GM18517 (cell line): ENCODE data around the gene PLPPR3.

ENCODE experiments used
- ATAC-seq: cut with Tn5 transposase; IDR thresholded peaks from one replicate; pipeline ENCODE4 v1.9.1; 2021; ENCODE audit warnings: mild to moderate bottlenecking, moderate library complexity; ENCODE audit not compliant: unreplicated experiment

PLPPR3 gene

DNA sequence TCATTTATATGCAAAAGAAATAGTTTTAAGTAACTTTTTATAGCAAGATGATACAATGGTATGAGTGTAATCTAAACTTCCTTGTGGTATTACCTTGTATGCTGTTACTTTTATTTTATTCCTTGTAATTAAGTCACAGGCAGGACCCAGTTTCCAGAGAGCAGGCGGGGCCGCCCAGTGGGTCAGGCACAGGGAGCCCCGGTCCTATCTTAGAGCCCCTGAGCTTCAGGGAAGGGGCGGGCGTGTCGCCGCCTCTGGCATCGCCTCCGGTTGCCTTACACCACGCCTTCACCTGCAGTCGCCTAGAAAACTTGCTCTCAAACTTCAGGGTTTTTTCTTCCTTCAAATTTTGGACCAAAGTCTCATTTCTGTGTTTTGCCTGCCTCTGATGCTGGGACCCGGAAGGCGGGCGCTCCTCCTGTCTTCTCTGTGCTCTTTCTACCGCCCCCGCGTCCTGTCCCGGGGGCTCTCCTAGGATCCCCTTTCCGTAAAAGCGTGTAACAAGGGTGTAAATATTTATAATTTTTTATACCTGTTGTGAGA is 10.2 kb downstream of the PLPPR3 start:
- no peak for ATAC-seq

DNA sequence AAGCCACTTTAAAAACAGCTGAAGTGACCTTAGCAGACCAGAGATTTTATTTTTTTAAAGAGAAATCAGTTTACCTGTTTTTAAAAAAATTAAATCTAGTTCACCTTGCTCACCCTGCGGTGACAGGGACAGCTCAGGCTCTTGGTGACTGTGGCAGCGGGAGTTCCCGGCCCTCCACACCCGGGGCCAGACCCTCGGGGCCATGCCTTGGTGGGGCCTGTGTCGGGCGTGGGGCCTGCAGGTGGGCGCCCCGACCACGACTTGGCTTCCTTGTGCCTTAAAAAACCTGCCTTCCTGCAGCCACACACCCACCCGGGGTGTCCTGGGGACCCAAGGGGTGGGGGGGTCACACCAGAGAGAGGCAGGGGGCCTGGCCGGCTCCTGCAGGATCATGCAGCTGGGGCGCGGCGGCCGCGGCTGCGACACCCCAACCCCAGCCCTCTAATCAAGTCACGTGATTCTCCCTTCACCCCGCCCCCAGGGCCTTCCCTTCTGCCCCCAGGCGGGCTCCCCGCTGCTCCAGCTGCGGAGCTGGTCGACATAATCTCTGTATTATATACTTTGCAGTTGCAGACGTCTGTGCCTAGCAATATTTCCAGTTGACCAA is 10.8 kb downstream of the PLPPR3 start:
- no peak for ATAC-seq

DNA sequence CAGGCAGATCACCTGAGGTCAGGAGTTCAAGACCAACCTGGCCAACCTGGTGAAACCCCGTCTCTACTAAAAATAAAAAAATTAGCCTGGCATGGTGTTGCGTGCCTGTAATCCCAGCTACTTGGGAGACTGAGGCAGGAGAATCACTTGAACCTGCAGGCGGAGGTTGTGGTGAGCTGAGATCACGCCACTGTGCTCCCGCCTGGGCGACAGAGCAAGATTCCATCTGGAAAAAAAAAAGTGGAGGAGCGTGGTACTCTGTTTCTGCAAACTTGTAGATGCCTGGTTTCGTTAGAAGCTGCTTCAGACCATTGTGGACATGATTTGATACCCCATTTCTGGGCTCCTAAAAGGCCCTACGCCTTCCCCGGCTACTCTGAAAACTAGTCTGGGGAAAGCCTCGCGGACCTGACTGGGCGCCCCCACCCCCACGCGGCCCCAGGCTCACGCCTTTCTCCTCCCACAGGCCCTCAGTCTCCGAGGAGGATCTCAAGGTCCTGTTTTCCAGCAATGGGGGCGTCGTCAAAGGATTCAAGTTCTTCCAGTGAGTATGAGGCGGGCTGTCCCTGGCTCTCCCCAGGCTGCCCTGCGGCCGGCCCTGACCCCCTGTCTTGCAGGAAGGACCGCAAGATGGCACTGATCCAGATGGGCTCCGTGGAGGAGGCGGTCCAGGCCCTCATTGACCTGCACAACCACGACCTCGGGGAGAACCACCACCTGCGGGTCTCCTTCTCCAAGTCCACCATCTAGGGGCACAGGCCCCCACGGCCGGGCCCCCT is 11.5 kb downstream of the PLPPR3 start:
- ATAC-seq = no peak

DNA sequence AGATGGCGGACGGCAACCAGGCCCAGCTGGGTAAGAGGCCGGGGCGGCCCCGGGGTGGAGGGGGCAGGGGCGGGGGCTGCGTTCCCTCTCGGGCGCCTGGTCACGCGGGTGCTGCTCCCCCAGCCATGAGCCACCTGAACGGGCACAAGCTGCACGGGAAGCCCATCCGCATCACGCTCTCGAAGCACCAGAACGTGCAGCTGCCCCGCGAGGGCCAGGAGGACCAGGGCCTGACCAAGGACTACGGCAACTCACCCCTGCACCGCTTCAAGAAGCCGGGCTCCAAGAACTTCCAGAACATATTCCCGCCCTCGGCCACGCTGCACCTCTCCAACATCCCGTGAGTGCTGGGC is 13.4 kb downstream of the PLPPR3 start:
- no peak for ATAC-seq

DNA sequence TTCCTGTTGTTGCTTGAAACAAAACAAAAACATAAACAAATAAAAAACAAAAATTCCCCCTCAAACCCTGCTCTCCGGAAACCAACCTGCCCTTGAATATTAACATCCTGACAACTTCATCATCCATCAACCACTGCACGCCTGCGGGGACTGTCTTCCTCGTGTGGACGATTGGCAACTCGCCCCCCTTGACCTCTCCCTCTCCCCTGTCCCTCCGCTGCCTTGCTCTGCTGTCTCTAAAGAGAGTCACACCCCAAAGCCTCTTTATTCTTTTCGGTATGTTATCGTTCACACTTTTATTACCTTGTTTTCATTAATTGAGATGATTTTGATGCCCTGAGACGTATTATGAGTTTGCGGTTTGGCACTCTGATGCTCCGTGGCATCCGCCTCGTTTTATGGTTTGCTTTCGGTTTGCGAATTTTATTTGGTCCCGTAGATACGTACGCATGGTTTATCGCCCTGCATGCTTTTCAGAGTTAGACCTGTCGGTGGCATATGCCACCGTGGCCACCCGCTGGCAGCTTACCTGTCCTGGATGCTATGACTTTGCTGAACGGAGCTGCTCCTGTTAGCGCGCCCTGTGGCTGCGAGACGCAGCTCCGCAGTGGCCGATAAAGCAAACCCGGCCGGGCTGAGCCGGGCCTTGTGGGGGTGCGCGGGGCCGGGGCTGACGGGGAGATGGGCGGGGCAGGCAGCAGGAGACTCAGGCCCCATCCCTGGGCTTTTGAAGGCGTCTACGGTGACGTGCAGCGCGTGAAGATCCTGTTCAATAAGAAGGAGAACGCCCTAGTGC is 13.9 kb downstream of the PLPPR3 start:
- no peak for ATAC-seq

DNA sequence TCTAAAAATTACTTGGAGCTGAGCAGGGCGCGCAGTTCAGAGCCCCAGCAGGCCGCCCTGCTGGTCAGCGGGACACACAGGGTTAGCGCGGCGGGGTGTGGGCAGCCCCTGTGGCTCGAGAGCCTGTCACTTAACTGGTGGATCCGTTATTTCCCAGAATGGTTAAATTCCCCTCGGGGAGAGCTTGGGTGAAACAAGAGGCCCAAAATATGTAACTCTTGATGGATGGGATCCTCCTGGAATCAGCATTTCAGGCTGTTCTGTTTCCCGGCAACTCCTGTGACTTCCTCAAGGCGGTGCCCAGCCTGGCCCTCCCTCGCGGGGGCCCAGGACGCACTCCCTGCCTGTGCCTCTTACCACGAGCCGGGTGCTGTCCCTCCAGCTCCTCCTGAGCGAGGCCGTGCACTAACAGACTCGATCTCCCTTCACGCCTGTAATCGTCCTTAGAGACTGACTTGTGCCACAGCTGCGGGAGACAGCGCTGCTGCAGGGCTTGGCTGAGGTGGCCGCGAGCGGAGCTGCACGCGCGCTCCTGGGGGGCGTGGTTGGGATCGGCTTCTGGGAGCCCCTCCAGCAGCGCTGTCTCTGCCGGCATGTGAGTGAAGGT is 14.8 kb downstream of the PLPPR3 start:
- ATAC-seq = no peak

DNA sequence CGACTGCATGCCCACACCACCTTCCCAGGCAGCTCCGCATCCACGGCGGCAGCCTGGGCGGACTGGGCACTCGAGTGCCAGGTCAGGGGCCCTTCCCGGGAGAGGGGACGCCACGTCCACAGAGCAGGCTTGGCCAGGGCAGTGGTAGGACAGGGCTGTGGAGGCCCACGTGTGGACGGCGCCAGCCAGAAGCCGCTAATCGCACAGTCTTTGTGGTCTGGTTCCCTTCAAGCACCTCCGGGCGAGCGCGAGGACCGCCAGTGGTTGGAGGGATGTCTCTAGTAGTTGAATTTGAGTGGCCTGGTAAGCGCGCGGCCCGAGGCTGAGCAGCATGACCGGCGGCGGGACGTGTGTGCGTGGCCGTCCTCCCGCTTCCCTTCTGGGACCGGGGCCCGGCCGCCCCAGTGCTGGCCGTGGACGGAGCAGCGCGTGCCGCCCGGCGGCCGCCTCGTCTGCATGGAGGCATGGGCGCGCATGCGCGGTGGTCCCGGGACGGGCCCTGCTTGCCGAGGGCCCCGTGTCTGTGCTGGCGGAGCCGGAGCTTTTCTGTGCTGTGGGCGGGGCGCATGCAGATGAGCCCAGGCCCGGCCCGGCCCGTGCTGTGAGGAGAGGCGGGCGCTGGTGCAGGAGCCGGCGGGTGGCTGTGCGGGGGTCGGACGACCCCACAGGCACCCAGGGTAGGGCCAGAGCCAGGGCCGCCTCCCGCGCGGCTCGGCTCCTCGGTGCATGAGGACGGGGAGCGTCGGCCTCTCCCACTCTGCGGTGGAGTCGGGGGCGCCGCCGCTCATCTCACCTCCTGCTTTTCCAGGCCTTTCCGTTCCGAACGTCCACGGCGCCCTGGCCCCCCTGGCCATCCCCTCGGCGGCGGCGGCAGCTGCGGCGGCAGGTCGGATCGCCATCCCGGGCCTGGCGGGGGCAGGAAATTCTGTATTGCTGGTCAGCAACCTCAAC is 15.9 kb downstream of the PLPPR3 start:
- ATAC-seq = no peak

DNA sequence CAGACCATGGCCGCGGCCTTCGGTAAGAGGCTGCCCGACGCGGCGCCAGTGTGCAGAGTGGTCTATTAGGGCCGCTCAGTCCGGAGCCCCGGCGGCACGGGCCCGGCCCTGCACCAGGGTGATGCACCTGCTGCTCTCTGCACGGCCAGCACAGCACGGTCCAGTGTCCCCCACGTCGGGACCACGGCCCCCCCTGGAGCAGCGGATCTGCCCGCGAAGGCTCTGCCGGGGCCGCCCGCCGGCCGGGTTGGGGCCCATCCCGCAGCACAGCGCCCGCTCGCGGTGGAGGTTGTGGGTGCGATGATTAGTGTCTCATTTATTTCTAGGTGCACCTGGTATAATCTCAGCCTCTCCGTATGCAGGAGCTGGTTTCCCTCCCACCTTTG is 16.6 kb downstream of the PLPPR3 start:
- ATAC-seq = no peak

DNA sequence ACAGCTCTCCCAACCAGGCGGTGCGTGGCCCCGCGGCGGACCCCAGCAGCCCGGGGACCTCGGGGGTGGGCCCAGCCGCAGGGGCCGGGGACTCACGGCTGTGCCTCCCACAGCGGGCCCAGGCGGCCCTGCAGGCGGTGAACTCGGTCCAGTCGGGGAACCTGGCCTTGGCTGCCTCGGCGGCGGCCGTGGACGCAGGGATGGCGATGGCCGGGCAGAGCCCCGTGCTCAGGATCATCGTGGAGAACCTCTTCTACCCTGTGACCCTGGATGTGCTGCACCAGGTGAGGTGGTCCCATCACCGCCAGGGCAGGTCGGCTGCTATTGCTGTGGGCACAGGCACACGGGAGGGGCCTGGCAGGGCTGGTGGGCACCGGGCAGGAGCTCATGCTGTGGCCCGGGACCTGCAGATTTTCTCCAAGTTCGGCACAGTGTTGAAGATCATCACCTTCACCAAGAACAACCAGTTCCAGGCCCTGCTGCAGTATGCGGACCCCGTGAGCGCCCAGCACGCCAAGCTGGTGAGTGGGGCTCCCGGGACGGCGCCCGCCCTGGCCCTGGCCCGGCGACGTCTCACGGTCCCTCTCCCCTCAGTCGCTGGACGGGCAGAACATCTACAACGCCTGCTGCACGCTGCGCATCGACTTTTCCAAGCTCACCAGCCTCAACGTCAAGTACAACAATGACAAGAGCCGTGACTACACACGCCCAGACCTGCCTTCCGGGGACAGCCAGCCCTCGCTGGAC is 17.2 kb downstream of the PLPPR3 start:
- ATAC-seq = no peak

DNA sequence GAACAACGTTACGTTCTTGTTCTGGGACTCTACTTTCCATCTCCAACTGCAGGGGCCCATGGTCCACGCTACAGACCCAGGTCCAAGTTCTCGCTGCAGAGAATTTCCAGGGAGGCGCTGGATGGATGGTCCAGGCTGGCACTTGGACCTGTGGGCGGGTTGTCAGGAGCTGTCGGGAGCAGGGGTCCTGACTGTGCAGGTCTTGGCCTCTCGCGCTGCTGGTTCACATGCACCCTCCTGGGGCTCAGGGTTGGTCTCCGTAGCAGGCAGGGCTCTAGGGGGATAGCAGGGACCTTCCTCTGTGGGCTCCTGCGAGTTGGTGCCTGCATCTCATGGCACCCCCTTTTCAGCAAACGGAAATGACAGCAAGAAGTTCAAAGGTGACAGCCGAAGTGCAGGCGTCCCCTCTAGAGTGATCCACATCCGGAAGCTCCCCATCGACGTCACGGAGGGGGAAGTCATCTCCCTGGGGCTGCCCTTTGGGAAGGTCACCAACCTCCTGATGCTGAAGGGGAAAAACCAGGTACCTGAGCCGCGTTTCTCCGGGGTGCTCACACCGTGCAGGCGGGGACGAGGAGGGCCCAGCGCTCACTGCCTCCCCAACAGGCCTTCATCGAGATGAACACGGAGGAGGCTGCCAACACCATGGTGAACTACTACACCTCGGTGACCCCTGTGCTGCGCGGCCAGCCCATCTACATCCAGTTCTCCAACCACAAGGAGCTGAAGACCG is 17.9 kb downstream of the PLPPR3 start:
- no peak for ATAC-seq

DNA sequence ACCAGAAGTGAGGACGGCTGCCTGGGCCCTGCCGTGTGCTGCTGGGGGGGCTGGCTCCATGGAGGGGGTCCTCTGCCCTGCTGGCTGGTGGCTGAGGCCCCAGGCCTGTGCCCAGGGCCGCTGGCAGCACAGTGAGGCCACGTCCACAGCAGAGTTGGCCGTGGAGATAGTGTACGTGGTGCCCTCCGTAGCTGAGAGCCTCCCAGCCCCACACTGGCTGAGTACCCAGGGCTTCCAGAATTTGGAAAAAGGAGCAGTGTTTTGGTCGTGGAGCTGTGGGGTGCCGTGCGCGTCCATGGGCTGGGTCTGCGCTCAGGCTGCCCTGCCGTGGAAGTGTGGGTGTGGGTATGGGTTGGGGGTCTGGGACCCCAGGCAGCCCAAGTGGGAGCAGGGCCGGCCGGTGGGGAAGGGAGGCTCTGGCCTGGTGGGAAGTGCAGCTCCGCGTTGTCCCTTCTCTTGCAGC is 18.6 kb downstream of the PLPPR3 start:
- ATAC-seq = no peak

DNA sequence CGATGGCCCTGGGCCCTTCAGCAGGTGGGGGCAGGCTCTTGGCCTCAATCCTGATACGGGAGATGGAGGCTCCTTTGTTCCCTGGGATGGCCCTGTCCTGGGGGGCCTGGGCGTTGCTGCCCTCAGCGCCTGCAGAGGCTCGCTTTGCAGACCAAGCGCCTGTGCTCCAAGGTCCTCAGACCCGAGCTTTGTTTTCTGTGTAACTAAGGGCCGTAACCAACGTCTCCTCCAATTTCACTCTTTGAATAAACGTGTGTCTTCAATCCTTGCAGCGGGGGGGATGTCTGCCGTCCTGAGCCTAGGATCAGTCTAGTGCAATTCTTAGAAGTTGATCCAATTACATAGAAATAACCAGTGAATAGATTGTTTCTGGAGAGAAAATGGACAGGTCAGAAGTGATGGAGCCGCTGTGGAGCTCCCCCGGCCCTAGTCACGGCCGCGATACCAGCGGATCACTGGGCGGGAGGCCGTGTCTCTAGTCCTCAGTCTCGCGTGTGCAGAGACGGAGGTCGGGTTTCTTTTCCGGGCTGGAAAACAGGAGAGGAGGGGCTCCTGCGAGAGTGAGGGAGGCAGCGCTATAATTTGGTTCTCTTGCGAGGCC is 19.2 kb downstream of the PLPPR3 start:
- ATAC-seq = no peak

DNA sequence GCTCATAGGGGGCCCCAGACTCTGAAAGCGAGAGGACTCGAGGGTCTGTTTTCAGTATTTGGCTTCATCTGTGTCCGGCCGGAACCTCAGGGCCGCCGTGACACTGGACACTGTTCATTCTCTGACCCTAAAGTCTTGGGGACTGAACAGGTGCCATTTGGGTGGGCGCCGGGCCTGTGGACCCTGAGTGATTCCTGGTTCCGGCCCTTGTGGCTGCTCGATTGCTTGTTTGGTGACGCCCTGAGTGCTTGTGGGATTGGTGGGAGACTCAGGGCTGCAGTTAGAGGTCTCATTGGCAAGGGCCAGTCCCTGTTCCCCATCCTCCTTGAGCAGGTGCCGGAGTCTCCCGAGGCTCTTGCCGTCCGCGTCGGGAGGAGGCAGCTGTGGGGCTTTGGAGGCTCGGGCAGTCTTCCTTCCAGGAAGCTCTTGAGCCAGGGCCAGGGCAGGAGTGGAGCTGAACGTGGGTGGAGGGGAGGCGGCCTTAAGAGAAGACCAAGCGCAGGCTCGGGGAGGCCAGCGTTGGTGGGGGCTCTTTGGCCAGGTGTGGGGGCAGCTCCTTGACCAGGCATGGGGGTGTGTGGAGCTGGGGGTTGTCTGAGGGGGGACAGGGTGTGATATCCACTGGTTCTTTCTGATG is 19.8 kb downstream of the PLPPR3 start:
- ATAC-seq = no peak

DNA sequence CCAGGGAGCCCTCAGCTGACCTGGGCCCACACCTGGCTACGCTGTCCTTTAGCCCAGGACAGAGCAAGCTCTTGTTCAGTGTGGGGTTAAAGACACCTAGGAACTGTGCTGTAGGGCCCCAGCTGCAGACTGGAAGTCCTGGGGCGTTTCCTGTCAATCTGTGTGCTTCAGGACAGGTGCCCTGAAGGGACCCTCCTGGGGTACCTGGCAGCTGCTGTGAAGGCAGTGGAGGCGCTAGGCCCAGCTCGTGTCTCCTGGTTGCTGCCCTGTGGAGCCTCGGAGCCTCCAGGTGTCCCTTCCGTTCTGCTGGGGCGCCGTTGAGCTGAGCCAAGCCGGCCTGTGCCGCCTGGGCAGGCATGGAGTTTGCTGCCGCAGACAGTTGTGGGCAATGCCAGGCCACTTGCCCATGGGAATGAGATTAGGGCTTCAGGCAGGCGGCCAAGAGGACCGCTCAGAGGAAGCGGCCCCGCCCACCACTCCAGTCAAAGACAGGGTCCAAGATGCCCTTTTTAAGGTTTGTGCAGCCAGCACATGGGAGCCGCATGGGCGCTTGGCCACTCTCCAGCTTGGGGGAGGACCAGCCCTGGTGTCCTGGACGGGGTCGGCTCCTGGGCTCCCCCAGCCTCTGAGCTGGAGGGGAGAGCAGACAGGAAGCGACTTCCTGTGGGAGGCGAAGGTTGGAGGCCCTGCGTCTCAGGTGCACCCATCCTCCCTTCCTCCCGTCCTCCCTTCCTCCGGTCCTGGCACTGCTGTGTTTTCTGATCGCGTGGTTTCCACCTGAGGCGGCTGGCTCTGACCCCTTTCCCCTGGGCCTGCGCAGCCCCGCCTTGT is 20.5 kb downstream of the PLPPR3 start:
- ATAC-seq = no peak

DNA sequence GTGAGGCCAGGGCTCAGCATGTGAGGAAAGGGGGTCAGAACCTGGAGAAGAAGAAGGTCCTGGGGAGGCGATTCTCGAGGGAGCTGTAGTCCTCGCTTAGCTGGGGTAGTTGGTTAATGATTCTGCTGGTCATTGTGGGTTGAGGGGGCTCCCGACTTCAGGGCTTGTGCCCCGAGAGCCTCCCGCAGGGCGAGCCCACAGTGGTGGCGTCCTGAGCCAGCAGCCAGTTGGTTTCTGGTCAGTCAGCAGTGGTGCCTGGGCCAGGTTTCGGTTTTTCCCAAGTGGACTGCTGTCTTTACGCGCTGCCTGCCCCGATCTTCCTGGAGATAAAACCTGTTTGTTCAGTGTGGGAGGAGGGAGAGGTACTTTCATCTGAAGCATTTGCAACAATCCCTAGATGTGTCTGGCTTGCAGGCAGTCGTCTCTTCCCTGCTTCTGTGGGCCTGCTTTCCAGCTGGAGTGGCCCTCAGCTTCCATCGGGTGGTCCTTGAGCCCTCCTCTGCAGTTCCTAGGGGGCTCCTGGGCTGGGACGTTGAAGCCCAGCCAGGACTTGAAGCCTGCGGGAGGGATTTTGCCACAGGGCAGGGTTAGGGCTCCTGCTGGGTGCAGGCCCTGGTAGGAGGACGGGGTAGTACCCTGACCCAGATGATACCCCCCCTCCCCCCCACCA is 21.3 kb downstream of the PLPPR3 start:
- ATAC-seq = no peak

DNA sequence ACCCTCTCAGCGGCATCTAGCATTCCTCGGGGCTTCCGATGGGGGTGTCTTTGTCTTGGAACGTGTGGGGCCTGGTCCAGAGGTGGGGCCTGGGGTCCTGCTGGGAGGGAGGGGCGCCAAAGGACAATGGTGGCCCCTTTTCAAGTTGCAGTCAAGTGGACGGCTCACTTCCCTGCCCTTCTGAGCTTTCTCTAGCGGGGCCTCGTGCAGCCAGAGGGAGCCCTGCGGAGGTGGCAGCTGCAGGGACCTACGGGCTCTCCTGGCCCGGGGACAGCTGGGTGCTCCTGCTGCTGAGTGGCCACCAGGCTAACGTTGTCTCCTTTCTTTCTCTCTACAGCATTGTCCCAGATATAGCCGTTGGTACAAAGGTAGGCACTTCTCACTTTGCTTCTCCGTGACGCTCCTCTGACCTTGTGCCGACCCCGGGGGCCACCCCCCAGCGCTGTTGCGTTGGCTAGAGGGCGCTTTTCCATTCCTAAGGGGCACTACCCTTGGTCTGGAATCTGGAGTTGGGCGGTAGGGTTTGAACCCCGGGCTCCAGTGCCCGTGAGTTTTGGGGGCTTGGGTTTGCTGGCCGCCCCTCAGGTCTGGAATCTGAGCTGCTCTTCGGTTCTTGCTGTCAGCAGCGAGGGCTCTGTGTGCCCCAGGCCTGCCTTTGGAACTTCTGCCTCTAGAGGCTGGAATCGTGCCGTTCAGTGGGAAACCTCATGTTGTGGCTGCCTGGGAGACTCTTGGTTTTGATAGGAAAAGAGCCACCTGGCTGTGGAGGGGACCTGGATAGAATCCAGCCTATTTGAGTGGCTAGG is 22.5 kb downstream of the PLPPR3 start:
- no peak for ATAC-seq
